OCI-LY7 (cell line): ENCODE measurements around the gene C9orf40.

Source experiments
- EZH2phosphoT487 ChIP-seq: fragments of 200-600 bp; sonication (generic); IDR thresholded peaks from 2 replicates; pipeline ENCODE4 v1.6.1; 2018; ENCODE audit warnings: low read depth, borderline replicate concordance, mild to moderate bottlenecking, mixed run types, antibody characterized with exemption, low read length, moderate library complexity, mixed read lengths
- TF ChIP-seq, protein P1 (sequence below): fragments of 200-600 bp; sonication (generic); conservative IDR thresholded peaks from 2 replicates; pipeline ENCODE4 v1.5.1; 2014; ENCODE audit warnings: mild to moderate bottlenecking, antibody characterized with exemption, low read length, moderate library complexity, mixed read lengths

- TF ChIP-seq, protein P1, sequence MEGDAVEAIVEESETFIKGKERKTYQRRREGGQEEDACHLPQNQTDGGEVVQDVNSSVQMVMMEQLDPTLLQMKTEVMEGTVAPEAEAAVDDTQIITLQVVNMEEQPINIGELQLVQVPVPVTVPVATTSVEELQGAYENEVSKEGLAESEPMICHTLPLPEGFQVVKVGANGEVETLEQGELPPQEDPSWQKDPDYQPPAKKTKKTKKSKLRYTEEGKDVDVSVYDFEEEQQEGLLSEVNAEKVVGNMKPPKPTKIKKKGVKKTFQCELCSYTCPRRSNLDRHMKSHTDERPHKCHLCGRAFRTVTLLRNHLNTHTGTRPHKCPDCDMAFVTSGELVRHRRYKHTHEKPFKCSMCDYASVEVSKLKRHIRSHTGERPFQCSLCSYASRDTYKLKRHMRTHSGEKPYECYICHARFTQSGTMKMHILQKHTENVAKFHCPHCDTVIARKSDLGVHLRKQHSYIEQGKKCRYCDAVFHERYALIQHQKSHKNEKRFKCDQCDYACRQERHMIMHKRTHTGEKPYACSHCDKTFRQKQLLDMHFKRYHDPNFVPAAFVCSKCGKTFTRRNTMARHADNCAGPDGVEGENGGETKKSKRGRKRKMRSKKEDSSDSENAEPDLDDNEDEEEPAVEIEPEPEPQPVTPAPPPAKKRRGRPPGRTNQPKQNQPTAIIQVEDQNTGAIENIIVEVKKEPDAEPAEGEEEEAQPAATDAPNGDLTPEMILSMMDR = no peak
- no peak for TF ChIP-seq EZH2phosphoT487
Observed at GRCh38 chr9:74907085-74907484, 45.6 kb downstream of the C9orf40 start.
